SK-MEL-5 (cell line): Measurements from ENCODE around the gene SCUBE1. TPM values are rescaled to one million over a fixed set of nuclear protein-coding genes. Genes with fewer than 3 reads are reported as not detected.

Experiments used
- DNase-seq: peaks from one replicate; pipeline ENCODE4 v3.0.0-alpha.2; 2016; ENCODE audit warnings: low read depth, low spot score
- in situ Hi-C: cut with HindIII; loops from 2 replicates; pipeline ENCODE4 v1.10.0; 2016; ENCODE audit warnings: low sequenced_read_pairs, high pct_unique_total_duplicates, low pct_unique_long_range_greater_than_20kb
- polyA plus RNA-seq, 2 experiments: library from polyadenylated mRNA; depleted of rRNA; stranded (reverse); fragments of >200 nt; gene quantifications; 2 replicates each; pipeline ENCODE4 v1.2.3, GENCODE V29; 2015
- total RNA-seq: library from RNA; depleted of rRNA; stranded (reverse); fragments of >200 nt; shearing (Covaris generic); gene quantifications from 2 replicates; pipeline ENCODE4 v1.2.3, GENCODE V29; 2014; rRNA removed

SCUBE1 gene
- total RNA-seq: 0.05 and 0.11 TPM in 2 replicates
- polyA plus RNA-seq (2015; cell fraction: cytosol; rRNA removed): 0.10 and 0.21 TPM in 2 replicates
- polyA plus RNA-seq (2015; cell fraction: nucleus; rRNA removed): 0.83 and 0.89 TPM in 2 replicates

GRCh38 chr22:43343262-43343669 lies at the start of gene SCUBE1:
Gene SCUBE1 (minus strand): TSS chr22:43343372. CDS start chr22:43343261, 111 bp downstream.
- DNase-seq: peak; percentile 64
- in situ Hi-C loops: no loop called here

GRCh38 chr22:43392385-43392989 lies 49.3 kb upstream of the SCUBE1 start:
- in situ Hi-C loops: no loop called here

GRCh38 chr22:43391306-43391705 lies 48.1 kb upstream of the SCUBE1 start:
- no peak for DNase-seq
- in situ Hi-C loops: no loop called here

More at GRCh38 chr22:43392385-43392989, 49.3 kb upstream of the SCUBE1 start:
- DNase-seq: no peak

GRCh38 chr22:43390872-43391271 lies 47.7 kb upstream of the SCUBE1 start:
- no peak for DNase-seq
- in situ Hi-C loops: no loop called here

GRCh38 chr22:43390166-43390565 lies 47.0 kb upstream of the SCUBE1 start:
- in situ Hi-C loops: no loop called here
- no peak for DNase-seq

GRCh38 chr22:43389227-43389836 lies 46.2 kb upstream of the SCUBE1 start:
- DNase-seq: no peak
- in situ Hi-C loops: no loop called here

GRCh38 chr22:43388420-43388851 lies 45.3 kb upstream of the SCUBE1 start:
- in situ Hi-C loops: no loop called here
- peak; percentile 70 for DNase-seq

- DNase-seq: no peak
- in situ Hi-C loops: no loop called here
These were observed 44.6 kb upstream of the SCUBE1 start for GRCh38 chr22:43387815-43388214.

- peak; percentile 84 for DNase-seq
- in situ Hi-C loops: no loop called here
These were observed 42.8 kb upstream of the SCUBE1 start for GRCh38 chr22:43385770-43386641.

- DNase-seq: no peak
- in situ Hi-C loops: no loop called here
These were observed 41.7 kb upstream of the SCUBE1 start for GRCh38 chr22:43384863-43385262.

- in situ Hi-C loops: no loop called here
- DNase-seq: no peak
These were observed 38.5 kb upstream of the SCUBE1 start for GRCh38 chr22:43381693-43382092.

- peak; percentile 14 for DNase-seq
- in situ Hi-C loops: no loop called here
These were observed 34.9 kb upstream of the SCUBE1 start for GRCh38 chr22:43377896-43378704.

- no peak for DNase-seq
- in situ Hi-C loops: no loop called here
These were observed 34.4 kb upstream of the SCUBE1 start for GRCh38 chr22:43377548-43377895.

GRCh38 chr22:43376765-43377547 lies 33.8 kb upstream of the SCUBE1 start:
- in situ Hi-C loops: no loop called here
- no peak for DNase-seq

- no peak for DNase-seq
- in situ Hi-C loops: no loop called here
These were observed 32.8 kb upstream of the SCUBE1 start for GRCh38 chr22:43375951-43376455.

GRCh38 chr22:43370036-43370435 lies 26.9 kb upstream of the SCUBE1 start:
- in situ Hi-C loops: no loop called here
- DNase-seq: no peak
